Measurements from ENCODE around the gene EPN3.

EPN3 gene

DNA sequence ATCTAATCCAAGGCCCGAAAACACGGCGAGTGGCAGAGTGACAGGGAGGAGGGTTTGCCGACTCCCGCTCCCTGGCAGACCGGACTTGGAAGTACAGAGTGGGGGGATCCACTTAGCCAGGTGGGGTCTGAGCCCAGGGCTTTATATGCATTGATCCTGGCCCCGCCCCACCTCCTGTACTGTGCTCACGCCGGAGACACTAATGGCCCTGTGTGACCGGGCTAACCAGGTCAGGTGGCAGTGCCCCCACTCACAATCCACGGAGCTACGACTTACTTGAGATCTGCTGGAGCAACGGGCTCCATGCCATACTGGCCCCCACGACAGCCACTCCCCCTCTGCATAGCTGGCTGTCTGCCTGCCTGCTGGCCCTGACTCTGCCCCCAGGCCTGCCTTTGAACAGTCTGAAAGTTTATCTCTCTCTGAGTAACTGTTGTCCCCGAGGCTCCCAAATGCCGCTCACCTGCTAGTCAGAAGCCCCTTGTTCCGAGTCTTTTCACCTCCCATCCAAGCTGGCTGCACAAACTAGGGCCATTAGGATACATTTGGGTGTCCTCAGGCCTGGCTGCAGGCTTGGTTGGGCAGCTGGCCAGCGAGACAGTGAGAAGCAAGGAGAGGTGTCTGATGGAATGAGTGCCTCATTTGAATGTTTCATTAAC, 56.0 kb downstream of the EPN3 start:
- no peak for DNase-seq (ENCODE audit: low read depth in 2 of 2)

DNA sequence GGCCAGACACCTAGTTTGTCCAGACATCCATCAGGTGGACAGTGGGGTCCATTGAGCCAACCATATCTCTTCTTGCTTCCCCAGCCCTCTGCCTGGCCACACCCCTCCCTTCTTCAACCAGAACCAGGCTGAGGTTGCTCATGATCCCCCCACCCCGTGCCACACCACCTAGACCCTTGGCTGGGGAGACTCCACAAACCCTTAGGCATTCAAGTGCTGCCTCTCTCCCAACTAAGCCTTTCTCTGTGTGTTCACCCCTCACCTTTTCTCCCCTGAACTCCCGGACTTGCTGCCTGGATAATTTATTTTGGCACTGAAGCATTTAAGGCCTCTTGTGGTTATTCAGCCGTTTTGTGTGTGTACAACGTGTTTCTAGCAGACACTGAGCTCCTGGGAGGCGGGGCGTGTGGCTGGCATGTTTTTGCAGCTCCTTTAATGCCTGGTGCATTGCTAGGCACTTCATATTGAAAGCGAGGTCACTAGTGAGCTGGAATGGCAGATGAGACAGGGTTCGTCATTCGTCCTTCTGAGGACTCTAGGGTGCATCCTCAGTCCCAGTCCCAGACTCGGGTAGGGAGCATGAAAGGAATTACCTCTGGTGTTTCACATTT, 56.7 kb downstream of the EPN3 start:
- DNase-seq (ENCODE audit: low read depth in 2 of 2): no peak

DNA sequence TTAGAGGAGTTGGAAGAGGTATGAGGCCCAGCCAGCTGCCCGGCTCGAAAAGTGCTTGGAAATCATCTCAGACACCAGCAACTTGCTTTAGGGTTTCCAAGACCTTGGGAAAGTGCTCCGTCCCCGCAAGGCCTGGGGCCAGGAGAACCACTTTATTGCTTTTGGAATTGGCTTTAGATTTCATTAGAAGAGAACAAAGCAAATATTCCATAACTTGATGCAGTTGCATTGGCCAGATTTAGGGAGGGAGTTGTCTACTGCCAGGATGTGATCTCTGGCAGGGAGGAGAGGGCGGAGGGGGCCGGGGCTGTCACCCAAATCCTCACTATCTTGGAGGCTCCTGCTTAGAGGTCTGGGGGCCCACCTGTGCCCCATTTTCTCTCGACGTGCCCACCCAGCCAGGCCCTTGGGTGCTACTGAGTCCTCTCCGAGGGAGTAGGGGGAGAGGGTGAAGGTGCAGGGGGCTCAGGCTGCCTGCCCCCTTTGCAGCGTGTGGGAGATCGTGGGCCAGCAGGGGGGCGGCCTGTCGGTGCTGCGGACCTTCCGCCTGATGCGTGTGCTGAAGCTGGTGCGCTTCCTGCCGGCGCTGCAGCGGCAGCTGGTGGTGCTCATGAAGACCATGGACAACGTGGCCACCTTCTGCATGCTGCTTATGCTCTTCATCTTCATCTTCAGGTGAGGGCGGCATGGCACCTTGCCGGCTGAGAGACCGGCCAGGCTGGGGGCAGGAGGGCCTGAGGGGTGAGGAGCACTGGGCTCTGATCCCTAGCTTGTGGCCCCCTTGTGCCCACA, 58.6 kb downstream of the EPN3 start:
- DNase-seq (ENCODE audit: low read depth in 2 of 2): no peak

DNA sequence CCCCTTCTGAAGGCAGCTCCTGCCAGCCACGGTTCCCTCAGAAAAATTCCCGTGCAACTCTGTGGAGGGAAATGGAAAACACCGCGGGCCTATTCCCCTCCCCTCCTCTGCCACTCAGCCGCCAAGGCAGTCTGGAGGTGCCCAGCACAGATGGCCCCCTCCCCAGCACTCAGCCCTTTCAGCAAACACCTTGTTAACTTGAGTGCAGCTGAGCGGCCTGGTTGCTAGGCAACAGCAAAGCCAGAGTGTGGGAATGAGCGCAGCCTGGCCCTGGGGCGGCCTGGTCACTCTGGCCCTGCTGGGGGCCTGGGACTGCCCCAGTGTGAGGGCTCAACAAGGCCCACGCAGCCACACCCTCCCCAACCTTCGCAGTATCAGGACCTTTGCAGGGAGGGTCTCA, 60.8 kb downstream of the EPN3 start:
- DNase-seq (ENCODE audit: low read depth in 2 of 2): no peak

Data from activated CD4-positive, alpha-beta T cell treated with anti-CD3 and anti-CD28 coated beads for 24 hours (primary cell).